Stomach (tissue), 9 donors: ENCODE data around the gene HPDL. TPM values are rescaled to one million over a fixed set of nuclear protein-coding genes. Genes with fewer than 3 reads are reported as not detected.

Experiments
- DNase-seq, 2 donors: peaks; one replicate each; pipeline versions ENCODE4 v3.0.0 to v3.0.0-alpha.2; 2013 to 2019
- H3K27ac ChIP-seq, 5 donors: fragments of 200-600 bp in 4 of 5; sonication (generic) in 4 of 5; one replicate each; pipeline ENCODE4 v1.5.1; 2013 to 2019; ENCODE audit warnings: mild to moderate bottlenecking in 1 of 5, moderate library complexity in 1 of 5
- H3K27me3 ChIP-seq, 3 donors: fragments of 200-600 bp; sonication (generic); one replicate each; pipeline ENCODE4 v1.5.1; 2017 to 2019; ENCODE audit warnings: mixed run types in 1 of 3
- H3K36me3 ChIP-seq, 4 donors: fragments of 200-600 bp; sonication (generic); 1 replicate in 3 of 4; 2 replicates in 1 of 4; pipeline ENCODE4 v1.5.1; 2016 to 2019
- H3K4me1 ChIP-seq, 4 donors: fragments of 200-600 bp; sonication (generic); one replicate each; pipeline ENCODE4 v1.5.1; 2016 to 2019
- H3K4me3 ChIP-seq, 4 donors: fragments of 200-600 bp; sonication (generic) in 3 of 4; one replicate each; pipeline ENCODE4 v1.5.1; 2016 to 2019; ENCODE audit warnings: mild to moderate bottlenecking in 1 of 4
- H3K9me3 ChIP-seq, 4 donors: fragments of 200-600 bp; sonication (generic); one replicate each; pipeline ENCODE4 v1.5.1; 2016 to 2019
- CTCF ChIP-seq, 7 experiments: fragments of 450-650 bp in 4 of 7; fragments of 200-600 bp in 3 of 7; sonication (generic) in 3 of 7; IDR thresholded peaks; one replicate each; pipeline ENCODE4 v1.5.1; 2016 to 2019; ENCODE audit warnings: antibody characterized with exemption in 7 of 7, control low read depth in 2 of 7, mild to moderate bottlenecking in 1 of 7
- EP300 ChIP-seq: sonication (generic); formaldehyde crosslinking; IDR thresholded peaks from one replicate; pipeline ENCODE4 v1.6.1; 2017; ENCODE audit warnings: antibody characterized with exemption
- POLR2A ChIP-seq, 4 donors: fragments of 450-650 bp; IDR thresholded peaks; one replicate each; pipeline ENCODE4 v1.6.1; 2016; ENCODE audit warnings: antibody characterized with exemption in 4 of 4, control low read depth in 2 of 4, mild to moderate bottlenecking in 1 of 4, moderate library complexity in 1 of 4
- POLR2AphosphoS5 ChIP-seq, 3 donors: sonication (generic); formaldehyde crosslinking; IDR thresholded peaks; one replicate each; pipeline ENCODE4 v1.6.1; 2016; ENCODE audit warnings: antibody characterized with exemption in 3 of 3
- WGBS, 5 donors: extraction: QIAGEN DNeasy Blood & Tissue Kit in 3 of 5; methylation state at CpG; one replicate each; pipeline versions ENCODE4 v1.1.5 to v1.1.7; 2013 to 2018; 5-methylcytosine and 5-hydroxymethylcytosine counted together
- intact Hi-C: fragments of 100-400 bp; cut with DNase I; formaldehyde crosslinking; loops from one replicate; pipeline ENCODE4 v1.15.1; 2023; ENCODE audit warnings: low total_unique reads
- polyA plus RNA-seq, 3 donors: library from polyadenylated mRNA; stranded (reverse); fragments of 200-250 nt; gene quantifications; one replicate each; pipeline ENCODE4 v1.2.3, GENCODE V29; 2013
- total RNA-seq, 5 donors: library from RNA; depleted of rRNA; stranded (reverse); fragments of >200 nt; gene quantifications; one replicate each; pipeline versions ENCODE4 v1.1.0 to v1.2.3, GENCODE V29; 2014 to 2016
- donor health status: healthy with polysubstance abuse.
- donor health status: Bipolar disorder and iron deficiency.
- donor health status: healthy.

Gene HPDL
- total and polyA plus RNA-seq, 8 donors = 1.8 to 10.1 (median 4.1) TPM; not detected in 3

- TF ChIP-seq POLR2A (IDR thresholded peaks at IDR 0.05) = no peak
- no peak for TF ChIP-seq POLR2AphosphoS5 (IDR thresholded peaks at IDR 0.05)
- no peak for TF ChIP-seq CTCF (IDR thresholded peaks at IDR 0.05)
- TF ChIP-seq EP300 = no peak
- intact Hi-C loops = no loop called here
- peak overlapping the region; percentile 51 to 75 (median 61) for H3K4me3 ChIP-seq
- H3K4me1 ChIP-seq = peaks cover 17 to 39% (median 20%) of the 10 kb centered on the region in 4 donors
- peak in 1 of 2 donors; percentile 54 for DNase-seq
- H3K27ac ChIP-seq = peak overlapping the region in 1 of 5 donors; percentile 71
- H3K9me3 ChIP-seq = no peaks in the 10 kb centered on the region
- H3K36me3 ChIP-seq = peaks cover 23 to 45% (median 38%) of the 10 kb centered on the region in 4 donors
- H3K27me3 ChIP-seq = peaks cover 0 to 5% (median 0%) of the 10 kb centered on the region in 3 donors
- 54 to 64% (median 56%) methylated on average over 11 to 19 of the region's 19 CpGs for WGBS, 5 donors
These were observed 1.2 kb downstream of the HPDL start for GRCh38 chr1:45327644-45328515.

- WGBS, 5 donors = 58 to 71% (median 68%) methylated on average over 5 of the region's 5 CpGs
- H3K36me3 ChIP-seq = peaks cover 28 to 53% (median 46%) of the 10 kb centered on the region in 4 donors
These were observed 2.0 kb downstream of the HPDL start for GRCh38 chr1:45328680-45329079.

GRCh38 chr1:45329445-45329844 is 2.8 kb downstream of the HPDL start:
- 57 to 72% (median 62%) methylated on average over 4 of the region's 4 CpGs for WGBS, 5 donors
- Histone ChIP-seq H3K27me3 (peaks cover 0 to 5% (median 0%) of the 10 kb centered on the region in 3 donors), H3K27ac (peak overlapping the region in 1 of 5 donors; percentile 4), H3K36me3 (peaks cover 28 to 61% (median 54%) of the 10 kb centered on the region in 4 donors), H3K4me1 (peaks cover 17 to 46% (median 23%) of the 10 kb centered on the region in 4 donors), H3K4me3 (no peak overlapping the region), H3K9me3 (no peaks in the 10 kb centered on the region)
- intact Hi-C loops = no loop called here
- DNase-seq = no peak
- no peak for TF ChIP-seq EP300
- TF ChIP-seq POLR2A (IDR thresholded peaks at IDR 0.05) = no peak
- TF ChIP-seq POLR2AphosphoS5 (IDR thresholded peaks at IDR 0.05) = no peak
- TF ChIP-seq CTCF (IDR thresholded peaks at IDR 0.05) = no peak

More at GRCh38 chr1:45328680-45329079, 2.0 kb downstream of the HPDL start:
- no peak overlapping the region for H3K4me3 ChIP-seq
- H3K9me3 ChIP-seq = no peaks in the 10 kb centered on the region
- peak in 1 of 2 donors; percentile 14 for DNase-seq
- intact Hi-C loops = no loop called here
- TF ChIP-seq CTCF (IDR thresholded peaks at IDR 0.05) (no peak), POLR2AphosphoS5 (IDR thresholded peaks at IDR 0.05) (no peak), EP300 (no peak), POLR2A (IDR thresholded peaks at IDR 0.05) (no peak)
- peaks cover 17 to 39% (median 20%) of the 10 kb centered on the region in 4 donors for H3K4me1 ChIP-seq
- peaks cover 0 to 5% (median 0%) of the 10 kb centered on the region in 3 donors for H3K27me3 ChIP-seq
- peak overlapping the region in 1 of 5 donors; percentile 2 for H3K27ac ChIP-seq

GRCh38 chr1:45331436-45332345 is 5.0 kb downstream of the HPDL start:
- Histone ChIP-seq H3K4me1 (peaks cover 20 to 53% (median 26%) of the 10 kb centered on the region in 4 donors), H3K27me3 (peaks cover 0 to 5% (median 0%) of the 10 kb centered on the region in 3 donors), H3K27ac (no peak overlapping the region), H3K9me3 (no peaks in the 10 kb centered on the region), H3K36me3 (peaks cover 28 to 63% (median 54%) of the 10 kb centered on the region in 4 donors), H3K4me3 (no peak overlapping the region)
- TF ChIP-seq POLR2A (IDR thresholded peaks at IDR 0.05) = no peak
- no peak for TF ChIP-seq EP300
- TF ChIP-seq POLR2AphosphoS5 (IDR thresholded peaks at IDR 0.05) = no peak
- no peak for TF ChIP-seq CTCF (IDR thresholded peaks at IDR 0.05)
- 94 to 97% (median 95%) methylated on average over 13 to 18 of the region's 18 CpGs for WGBS, 5 donors
- intact Hi-C loops = no loop called here
- no peak for DNase-seq
